GM18909 (cell line): ENCODE measurements around the gene C3.
"Not testable (repeated sequence)": the region's sequence is repeated elsewhere in the genome, so short reads cannot be mapped to it uniquely, and the experiment has no call there.

Source experiments
- ATAC-seq: cut with Tn5 transposase; IDR thresholded peaks from one replicate; pipeline ENCODE4 v1.9.1; 2021; ENCODE audit warnings: mild to moderate bottlenecking; ENCODE audit not compliant: unreplicated experiment, poor library complexity

C3 gene

DNA sequence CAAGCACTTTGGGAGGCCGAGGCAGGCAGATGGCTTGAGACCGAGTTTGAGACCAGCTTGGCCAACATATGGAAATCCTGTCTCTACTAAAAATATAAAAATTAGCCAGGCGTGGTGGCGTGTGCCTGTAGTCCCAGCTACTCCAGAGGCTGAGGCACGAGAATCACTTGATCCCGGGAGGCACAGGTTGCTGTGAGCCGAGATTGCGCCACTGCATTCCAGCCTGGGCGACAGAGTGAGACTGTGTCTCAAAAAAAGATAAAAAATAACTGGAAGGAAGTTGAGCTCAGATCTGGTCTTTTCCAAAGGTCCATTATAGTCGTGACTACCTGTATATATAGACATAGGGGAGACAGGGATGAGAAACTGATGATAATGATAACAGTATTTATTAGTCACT lies 28.1 kb upstream of the C3 start:
- not testable (repeated sequence) for ATAC-seq

DNA sequence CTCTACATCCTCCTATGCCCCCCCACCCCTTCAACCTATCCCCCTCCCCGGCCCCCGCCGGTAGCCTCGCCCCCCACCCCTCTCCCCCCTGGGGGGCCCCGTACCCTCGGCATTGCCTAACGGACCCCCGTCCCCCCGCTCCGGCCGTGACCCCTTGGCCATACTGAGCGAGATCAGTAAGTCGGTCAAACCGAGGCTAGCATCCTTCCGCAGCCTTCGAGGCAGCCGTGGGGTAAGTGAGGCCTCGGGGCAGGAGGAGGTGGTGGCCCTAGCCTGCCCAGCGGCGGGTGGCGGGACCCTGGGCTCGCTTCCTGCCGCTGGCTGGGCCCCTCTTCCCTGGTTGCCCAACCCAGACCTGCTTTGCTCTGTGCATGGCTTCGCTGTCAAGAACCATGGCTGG lies 25.5 kb upstream of the C3 start:
- ATAC-seq: no peak

DNA sequence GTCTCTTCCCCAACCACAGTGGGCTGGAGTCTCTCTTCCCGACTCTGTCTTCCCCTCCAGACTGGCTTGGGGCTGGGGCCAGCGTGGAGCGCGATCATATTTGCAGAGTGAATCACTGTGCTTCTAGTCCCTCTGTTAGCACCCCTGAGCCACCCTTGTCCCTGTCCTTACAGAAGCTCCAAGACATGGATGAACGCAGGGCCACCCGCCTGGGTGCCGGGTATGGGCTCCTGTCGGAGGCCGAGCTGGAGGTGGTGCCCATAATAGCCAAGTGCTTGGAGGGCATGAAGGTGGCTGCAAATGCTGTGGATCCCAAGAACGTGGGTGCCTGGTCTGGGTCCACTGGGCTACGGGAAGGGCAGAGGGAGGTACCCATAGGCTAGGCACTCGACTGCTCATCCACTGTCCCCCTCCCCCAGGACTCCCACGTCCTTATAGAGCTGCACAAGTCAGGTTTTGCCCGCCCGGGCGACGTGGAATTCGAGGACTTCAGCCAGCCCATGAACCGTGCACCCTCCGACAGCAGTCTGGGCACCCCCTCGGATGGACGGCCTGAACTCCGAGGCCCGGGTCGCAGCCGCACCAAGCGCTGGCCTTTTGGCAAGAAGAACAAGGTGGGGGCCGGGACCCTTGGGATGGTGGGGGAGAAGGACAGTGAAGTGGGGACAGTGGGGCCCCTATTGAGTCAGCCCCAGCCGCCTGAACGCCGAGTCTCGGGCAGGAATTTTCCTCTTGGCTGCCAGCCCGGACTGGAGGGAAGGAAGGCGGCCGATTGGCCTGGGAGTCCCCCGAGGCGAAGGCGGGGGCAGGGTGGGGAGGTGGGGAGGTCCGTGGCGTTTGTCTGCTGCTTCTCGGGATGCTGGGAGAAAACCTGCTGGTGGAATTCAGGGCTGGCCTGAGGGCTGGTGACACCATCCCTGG lies 24.2 kb upstream of the C3 start:
- no peak for ATAC-seq

DNA sequence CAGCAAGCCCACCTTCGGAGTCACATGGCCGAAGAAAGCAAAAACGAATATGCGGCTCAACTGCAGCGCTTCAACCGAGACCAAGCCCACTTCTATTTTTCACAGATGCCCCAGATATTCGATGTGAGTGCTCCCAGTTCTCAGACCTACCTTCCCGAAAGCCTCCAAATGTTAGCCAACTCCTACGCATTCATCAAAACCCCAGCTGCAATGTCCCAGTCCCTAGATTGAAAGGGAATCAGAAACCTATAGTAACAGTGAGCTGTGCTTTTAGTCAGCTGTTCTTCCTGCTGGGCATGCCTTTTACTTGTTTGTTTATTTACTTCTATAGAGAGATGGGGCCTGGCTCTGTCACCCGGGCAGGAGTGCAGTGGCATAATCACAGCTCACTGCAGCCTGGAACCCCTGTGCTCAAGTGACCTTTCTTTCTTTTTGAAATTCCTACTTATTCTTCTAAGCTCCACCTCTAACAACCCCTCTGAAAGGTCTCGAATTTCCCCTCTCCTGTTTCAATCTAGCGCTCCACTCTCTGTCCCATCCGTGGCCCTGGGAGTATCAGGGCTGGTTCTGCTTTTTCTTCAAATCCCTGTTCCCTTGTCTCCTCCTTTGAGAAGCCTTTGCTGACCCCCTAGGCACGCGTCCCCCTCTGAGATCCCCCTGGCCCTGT lies 23.4 kb upstream of the C3 start:
- ATAC-seq: no peak

DNA sequence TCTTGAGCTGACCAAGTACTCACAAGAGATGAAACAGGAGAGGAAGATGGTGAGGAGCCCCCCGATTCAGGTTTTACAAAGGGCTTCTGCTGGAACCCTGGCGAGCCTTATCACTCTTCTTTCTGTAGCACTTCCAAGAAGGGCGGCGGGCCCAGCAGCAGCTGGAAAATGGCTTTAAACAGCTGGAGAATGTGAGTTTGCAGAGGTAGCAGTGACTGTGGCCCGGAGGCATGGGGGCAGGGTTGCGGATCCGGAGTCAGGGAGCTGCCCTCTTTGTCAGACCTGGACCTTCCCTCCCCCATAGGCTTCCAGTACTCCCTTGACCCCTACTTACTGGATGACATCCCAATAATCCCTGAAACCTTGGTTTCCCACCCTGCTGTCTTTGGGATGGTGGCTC lies 22.6 kb upstream of the C3 start:
- no peak for ATAC-seq

DNA sequence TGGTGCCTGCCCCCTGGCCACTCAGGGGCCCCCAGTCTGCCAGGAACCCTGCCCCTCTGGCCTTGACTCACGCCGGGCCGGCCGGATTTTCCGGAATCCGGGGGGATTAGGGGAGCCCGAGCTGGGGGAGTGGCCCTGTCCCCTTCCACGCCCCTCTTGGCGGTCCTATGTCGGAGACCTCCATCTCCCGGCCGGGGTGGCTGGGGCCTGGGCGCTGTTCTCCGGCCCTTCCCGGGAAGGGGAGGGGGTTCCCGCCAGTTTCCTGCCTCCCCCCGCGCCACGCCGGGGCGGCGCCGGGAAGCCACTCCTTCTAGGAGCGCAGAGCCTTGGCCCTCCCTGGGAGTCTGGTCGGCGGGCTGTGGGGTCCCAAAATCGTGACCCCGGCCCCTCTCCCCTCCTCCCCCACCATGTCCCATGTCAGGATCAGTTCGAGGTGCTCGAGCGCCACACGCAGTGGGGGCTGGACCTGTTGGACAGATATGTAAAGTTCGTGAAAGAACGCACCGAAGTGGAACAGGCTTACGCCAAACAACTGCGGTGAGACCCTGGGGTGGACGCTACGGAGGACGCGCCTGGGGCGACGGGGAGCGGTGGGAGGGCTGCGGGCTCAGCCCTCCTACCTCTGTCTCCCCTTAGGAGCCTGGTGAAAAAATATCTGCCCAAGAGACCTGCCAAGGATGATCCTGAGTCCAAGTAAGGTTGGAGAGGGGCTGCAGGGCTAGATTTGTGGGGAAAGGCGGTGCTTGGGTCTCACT lies 20.3 kb upstream of the C3 start:
- ATAC-seq: no peak

DNA sequence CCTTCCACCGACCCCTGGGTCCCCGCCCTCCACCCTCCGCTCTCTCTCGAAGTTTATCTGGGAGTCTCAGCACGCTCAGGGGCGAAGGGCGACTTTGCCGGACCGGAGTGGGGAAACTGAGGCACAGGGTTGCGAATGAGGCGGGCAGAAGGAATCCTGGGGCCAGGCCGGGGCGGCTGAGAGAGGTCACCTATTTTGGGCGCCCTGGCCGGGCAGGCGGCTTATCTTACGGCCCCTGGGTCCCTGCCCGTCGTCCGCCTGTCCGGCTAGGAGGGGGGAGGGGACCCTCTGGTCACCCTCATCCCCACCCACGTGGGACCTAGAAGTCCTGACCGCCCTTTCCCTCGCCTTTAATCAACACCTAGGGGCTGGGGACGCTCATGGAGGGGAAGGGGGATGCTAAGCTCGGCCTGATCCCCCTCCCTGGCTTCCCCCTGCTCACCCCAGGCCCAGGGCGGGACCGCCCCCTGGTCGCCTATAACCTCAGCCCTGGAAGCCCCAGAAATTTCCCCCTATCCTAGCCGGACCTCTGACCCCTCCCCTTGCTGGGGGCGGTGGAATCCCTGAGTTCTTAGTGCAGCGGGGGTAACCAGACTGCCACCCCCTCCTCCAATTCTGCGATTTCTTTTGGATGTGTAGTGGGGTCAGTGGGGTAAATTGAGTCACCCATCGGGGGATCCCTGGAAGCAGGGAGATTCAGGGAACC lies 19.6 kb upstream of the C3 start:
- ATAC-seq: no peak

DNA sequence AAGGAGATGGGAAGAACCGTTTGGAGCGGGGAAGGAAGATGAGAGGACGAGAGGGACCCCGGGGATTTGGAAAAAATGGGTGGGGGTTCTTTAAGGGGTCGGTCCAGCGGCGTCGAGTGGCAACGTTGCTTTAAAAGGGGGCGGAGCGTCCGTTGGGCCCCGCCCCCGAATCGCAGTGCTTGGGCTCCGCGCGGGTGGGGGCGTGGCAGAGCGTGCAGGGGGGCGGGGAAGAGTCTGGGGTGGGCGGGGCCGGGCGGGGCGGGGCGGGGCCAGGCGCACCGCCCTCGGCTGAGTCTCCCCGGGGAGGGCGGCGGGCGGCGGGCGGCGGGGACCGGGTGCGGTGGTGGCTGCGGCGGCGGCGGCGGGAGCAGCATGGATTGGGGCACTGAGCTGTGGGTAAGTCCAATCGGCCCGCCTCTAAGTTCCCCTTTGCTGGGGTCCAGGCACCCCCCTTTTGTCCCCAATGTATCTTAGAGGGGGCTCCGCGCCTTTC lies 19.0 kb upstream of the C3 start, which contains the start of gene TRIP10:
TSS of gene TRIP10 (plus strand) at position 291 of the 493 bp plus-strand sequence. CDS start at position 373, 82 bp downstream.
- no peak for ATAC-seq

DNA sequence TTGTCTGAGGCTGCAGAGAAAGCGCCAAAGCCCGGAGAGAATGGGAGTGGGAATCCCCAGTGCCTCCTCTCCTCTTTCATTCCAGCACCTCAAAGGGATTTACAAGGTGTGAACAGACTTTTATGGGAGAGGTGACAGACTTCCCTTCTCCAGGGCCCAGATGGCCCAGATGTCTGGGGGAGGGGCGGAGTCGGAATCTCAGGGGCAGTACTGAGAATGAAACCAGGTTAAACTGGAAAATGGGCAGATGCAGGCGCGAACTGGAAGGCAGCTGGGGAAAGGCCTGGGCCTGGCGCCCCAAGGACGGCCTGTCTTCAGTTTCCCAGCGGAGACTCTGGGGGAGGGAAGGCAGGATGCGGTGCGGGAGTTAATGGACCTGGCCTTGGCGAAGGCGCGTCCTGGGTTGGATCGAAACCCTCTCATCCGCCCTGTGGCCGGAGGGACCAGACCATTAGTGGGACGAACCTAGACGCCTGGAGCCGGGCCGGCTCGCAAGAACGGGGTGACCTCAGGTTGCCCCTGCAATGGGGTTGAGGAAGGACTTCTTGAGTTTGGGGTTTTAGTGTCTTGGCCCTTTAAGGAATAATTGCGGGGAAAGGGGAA lies 18.4 kb upstream of the C3 start:
- no peak for ATAC-seq

DNA sequence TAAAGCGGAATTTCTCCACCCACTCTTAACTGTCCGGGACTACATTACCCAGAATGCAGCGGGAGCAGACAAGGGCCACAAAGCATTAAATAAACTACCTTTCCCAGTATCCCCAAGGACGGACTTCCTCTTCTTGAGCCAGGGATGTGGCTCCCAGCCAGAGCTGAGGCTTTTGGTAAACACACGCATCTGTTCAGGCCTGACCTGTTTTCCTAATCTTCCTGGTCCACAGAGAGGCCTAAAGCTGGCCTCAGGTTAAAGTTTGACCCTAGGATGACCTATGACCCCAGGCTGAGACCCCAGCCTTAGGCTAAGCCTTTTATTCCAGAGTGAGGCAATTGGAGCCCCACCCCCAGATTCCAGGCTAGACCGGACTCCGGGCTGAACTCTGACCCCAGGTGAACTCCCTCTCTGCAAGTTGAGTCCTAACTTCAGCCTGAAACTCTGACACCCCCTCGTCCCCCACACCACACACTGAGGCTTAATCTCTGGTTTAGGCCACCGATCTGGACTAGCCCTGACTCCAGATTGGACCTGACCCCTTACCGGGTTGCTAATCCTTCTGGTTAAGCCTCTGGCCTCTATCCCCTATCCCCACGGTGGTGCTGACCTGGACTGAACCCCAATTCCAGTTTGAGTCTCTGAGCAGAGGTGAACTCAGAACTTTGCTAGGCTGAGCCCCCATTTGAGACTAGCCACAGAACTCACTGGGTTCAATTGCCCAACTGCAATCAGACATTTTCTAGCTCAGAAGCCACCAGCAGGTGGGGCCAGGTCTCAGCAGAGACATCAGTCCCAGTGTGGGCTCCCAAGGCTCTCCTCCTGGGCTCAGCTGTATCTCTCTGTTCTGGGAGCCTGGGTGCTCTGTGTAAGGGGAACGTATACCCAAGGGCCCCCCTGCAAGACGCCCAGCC lies 17.7 kb upstream of the C3 start:
- ATAC-seq: no peak

DNA sequence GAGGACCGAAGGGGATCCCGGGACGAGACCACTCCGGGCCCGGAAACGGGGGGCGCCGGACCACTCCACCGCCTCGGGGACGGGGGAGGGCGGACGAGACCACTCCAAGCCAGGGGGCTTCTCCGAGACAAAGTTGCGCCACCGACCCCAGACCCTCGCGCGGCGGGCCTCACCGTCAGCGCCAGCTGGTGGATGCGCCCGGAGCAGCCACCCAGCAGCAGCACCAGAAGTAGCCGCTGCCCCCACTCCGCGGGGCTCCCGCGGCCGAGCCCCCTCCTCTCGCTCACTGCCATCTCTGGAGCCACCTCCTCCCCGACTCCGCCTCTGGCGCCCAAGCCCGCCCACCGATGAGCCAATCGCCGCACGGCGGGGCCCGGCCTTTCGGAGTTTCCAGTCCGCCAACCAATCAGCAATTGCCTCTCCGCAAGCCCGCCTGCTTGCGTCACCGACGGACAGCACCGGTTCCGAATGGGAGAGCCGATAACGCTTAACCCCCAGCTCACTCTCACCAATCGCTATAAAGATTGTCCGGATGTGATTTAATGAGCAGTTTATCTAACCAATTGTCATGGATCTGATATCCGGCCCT lies 16.9 kb upstream of the C3 start, which contains the start of gene GPR108:
TSS of gene GPR108 (minus strand) at position 297 of the 589 bp plus-strand sequence. CDS start at position 293, 4 bp downstream.
- ATAC-seq: peak; percentile 76

DNA sequence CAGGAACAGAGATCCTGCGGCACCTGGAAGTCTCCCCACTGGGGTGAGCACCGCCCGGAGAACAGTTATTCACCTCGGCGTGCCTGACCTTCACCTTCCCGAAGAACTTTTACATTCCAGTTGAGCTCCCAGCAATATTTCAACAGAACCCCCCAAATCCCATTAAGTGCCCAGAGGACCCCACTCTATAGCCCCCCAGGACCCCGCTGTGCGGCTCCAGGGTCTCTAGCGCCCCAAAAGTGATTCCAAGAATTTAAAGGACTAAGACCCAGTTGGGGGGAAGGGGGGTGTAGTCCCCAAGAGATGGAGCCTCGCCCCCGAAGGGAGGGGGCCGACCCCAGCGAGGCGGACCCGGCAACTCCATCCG lies 16.4 kb upstream of the C3 start:
- no peak for ATAC-seq

DNA sequence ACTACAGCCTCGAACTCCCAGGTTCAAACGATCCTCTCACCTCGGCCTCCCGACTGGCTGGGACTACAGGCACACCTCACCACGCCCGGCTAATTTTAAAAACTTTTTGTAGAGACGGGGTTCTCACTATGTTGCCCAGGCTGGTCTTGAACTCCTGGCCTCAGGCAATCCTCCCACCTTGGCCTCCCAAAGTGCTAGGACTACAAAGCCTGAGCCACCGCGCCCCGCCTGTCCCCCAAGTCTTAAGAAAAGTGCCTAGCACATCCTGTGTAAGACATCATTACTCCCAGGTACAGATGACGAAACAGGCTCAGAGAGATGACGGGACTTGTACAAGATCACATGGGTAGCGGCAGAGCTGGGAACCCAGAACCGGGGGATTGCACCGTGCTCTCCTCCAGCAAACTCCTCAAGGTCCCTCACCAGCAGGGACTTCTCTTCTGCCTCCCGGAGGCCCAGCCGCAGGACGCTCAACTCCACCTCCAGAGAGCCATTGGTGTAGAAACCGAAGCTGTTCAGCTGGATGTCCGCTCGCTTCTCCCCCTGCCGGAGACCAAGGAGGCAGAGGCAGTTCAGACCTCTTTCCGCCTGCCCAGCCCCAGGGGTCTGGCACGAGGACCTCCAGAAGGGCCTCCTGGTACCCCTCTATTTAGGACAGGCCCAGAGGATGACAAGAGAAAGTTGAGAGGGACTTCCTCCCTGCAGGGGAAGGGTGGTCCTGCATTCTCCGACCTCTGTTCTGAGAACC lies 15.9 kb upstream of the C3 start:
- ATAC-seq: no peak

DNA sequence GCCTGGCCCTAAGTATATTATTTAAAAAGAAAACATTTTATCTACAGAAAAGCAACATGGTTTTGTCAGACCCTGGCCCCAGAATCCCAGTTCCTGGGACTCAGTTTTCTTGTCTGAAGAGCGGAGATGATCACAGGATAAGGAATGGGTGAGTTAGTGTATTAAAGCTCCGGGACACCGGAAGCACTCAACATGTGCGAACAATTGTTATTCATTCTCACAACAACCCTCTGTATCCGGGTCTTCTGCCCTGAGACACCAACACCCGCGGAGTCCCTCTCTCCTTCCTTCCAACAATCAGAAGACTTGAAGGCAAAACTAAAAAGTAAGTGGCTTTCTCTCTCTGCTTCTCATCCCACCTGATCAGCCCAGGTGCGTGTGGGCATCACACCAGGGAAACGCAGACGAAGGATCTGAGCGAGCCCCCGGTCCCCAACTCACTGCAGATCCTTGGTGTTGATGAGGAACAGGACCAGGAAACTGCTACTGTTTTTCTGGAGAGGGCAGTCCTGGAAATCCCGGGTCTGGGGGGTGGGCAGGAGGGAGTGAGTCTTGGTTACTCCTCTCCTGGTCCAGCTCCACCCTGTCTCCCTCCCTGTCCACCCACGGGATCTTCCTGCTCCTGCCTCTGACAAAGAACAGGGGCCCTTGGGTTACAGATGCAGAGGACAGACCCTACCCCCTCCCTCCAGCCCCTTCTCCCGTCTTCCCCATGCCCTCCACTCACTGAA lies 14.9 kb upstream of the C3 start:
- ATAC-seq: no peak

DNA sequence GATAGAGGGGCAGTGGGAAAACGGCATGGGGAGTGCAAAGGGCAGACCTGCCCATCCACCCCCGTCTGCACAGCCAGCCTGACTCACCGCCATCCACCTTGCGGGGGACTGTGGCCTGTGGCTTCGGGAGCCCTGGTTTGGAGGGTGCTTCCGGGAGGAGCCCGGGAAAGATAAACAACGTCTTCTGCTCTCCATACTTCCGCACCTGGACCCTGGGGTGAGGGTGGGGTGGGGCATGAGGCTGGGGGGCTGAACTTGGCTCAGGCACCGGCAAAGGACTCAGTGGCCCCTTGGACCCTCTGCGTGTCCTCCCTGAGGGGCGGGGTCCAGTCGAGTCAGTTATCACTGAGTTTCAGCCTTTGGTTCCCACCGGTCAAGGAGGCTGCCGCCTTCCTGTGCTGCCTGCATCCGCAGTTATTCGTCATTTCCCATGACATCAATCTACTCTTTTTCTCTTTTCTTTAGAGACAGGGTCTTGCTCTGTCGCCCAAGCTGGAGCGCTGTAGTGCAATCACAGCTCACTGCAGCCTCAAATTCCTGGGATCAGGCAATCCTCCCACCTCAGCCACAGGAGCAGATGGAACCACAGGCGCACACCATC lies 13.7 kb upstream of the C3 start:
- ATAC-seq: no peak

DNA sequence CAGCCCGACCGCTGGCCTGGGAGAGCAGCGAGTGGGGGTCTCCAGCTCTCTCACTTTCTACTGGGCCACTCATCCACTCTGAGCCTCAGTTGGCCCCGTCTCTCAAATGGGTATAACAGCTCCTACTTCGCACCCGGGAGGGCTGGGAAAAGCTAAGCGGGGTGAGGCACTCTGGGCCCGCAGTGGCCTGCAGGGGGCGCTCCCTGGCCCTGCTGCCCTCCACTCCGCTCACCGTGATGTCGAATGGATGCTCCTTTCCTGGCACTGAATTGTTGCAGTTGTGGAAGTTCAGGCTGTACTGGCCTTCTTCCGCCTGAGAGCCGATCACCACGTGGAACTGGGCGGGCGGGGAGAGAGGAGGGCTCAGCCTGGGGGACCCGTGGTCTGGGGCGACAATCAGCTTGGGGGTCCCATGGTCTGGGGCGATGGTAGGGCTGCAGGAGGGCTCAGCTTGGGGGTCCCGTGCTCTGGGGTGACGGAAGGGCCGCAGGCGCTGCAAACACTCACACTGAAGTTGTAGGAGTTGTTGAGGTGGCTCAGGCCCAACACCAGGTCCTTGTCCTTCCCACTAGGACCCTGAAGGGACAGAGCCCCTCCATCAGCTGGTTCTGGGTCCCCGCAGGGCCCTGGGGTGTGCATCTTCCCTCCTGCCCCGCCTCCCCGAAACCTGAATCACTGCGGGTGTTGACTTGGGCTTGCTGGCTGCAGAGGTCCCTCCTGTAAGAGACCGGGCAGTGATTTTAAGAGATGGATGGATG lies 13.1 kb upstream of the C3 start:
- ATAC-seq: no peak
